Measurements from ENCODE around the gene APOBR.
"Not testable (repeated sequence)": the region's sequence is repeated elsewhere in the genome, so short reads cannot be mapped to it uniquely, and the experiment has no call there.

Gene APOBR, protein sequence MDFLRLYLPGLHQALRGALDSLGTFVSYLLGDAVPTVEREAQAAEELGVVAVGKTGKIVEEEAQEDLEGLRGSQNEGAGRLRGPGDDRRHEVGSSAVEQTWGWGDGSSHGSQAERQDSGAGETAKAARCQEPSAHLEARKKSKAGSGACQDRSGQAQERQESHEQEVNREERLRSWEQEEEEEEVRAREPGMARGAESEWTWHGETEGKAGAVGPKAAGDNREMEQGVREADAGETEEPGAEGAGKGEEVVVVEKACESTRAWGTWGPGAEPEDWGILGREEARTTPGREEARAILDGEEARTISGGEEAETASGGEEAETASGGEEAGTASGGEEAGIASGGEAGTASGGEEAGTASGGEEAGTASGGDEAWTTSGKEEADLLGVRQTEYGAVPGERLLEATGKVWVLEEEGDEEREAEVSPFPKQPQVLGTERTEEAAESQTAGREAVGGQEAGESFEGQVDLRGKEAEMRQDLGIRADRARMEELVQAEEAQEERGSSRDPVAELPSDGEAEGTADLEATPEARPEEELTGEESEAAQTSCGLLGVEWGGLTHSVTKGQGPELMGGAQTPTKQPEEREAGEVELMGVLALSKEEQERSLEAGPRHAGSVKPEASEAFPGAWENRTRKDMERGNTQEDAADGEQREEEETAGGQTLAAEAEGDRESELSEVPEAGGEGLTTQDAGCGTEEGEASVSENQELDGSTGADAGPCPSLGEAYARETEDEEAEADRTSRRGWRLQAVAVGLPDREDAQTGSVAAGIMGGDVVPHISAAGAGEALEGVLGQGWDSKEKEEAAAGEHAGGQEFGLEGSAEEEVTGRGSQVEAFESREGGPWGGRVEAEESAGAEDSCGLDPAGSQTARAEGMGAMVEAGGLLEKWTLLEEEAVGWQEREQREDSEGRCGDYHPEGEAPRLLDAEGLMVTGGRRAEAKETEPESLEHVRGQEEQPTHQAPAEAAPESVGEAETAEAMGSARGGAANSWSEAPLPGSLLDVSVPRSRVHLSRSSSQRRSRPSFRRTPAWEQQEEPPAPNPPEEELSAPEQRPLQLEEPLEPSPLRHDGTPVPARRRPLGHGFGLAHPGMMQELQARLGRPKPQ

DNA sequence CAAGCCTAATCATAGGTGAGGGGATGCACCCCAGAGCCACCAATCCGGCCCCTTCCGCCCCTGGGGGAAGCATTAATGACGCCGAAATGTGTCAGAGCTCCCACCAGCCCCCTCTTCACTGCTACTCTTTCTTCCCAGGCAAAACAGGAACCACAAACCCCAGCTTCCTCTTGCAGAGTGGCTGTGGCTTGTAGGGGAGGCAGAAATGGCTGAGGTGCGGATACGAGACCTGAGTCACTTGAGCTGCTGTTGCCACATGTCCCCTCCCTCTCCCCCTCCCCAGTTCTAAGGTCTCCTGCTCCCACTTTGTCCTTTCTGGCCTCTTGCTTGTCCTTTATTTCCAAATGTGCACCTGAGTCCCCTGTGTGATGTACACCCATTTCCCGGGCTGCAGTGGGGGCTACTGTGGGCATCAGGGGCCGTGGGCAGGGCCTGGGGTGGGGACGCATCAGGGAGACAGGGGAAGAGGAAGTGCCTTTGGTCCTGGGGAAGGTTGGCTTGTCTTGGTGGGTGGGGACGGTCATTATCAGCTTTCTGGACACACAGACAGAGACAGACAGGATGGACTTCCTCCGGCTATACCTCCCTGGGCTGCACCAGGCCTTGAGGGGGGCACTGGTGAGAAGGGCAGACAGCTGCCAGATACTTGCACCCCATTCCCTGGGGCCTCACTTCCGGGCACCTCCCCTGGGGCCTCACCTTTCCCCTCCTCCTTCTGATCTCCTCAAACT, at the start of gene APOBR:
Gene APOBR (plus strand): TSS at position 523 of the 731 bp plus-strand sequence. CDS start 39 bp downstream, at position 562.
- ChIA-PET POLR2A (no interaction called here), CTCF (no interaction called here)
- no peak for DNase-seq (ENCODE audit: low read depth, low spot score)
- TF ChIP-seq, protein P1, sequence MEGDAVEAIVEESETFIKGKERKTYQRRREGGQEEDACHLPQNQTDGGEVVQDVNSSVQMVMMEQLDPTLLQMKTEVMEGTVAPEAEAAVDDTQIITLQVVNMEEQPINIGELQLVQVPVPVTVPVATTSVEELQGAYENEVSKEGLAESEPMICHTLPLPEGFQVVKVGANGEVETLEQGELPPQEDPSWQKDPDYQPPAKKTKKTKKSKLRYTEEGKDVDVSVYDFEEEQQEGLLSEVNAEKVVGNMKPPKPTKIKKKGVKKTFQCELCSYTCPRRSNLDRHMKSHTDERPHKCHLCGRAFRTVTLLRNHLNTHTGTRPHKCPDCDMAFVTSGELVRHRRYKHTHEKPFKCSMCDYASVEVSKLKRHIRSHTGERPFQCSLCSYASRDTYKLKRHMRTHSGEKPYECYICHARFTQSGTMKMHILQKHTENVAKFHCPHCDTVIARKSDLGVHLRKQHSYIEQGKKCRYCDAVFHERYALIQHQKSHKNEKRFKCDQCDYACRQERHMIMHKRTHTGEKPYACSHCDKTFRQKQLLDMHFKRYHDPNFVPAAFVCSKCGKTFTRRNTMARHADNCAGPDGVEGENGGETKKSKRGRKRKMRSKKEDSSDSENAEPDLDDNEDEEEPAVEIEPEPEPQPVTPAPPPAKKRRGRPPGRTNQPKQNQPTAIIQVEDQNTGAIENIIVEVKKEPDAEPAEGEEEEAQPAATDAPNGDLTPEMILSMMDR (IDR thresholded peaks at IDR 0.05; ENCODE audit: insufficient read depth, low read length, missing control alignments) = no peak
- H3K4me3 ChIP-seq (ENCODE audit: low read depth, low read length) = no peak within 1 kb of the TSS

DNA sequence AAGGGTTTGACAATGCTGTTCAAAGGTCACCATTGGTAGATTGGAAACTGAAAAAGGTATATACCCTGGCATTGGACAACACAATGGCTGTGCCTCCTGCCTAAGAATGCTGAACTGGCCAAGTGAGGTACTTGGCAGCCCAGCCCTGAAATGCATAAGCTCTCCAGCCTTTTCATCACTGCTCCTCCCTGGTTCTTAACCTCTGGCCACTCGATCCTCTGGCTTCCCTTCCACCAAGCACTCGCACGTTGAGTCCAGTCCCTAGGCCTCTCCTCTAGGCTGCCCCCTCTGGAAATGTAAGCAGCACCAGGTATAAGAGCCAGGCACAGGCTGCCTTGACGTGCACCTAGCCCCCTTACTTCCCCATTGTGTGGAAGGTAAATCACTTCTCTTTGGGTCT, 48.1 kb upstream of the APOBR start:
- DNase-seq (ENCODE audit: low read depth, low spot score); CTCF ChIA-PET: not testable (repeated sequence)

DNA sequence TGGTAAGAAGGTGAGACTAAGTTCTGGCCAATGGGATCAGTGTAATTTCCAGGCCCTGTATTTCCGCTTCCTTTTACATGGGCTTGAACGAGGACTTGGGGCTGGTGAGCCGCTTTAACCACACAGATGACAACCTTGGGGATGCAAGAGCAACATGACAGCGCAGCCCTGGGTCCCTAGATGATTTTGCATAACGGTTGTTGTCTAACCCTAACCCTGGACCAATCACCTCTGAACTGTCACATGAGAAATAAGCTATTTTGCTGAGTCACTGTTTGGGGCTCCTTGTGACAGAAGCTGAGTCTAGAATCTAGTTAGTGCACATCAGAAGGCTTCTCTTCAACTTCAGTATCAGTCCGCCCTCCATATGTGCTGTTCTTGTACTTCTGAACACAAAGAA, 47.4 kb upstream of the APOBR start:
- H3K4me3 ChIP-seq (ENCODE audit: low read depth, low read length); POLR2A ChIA-PET; DNase-seq (ENCODE audit: low read depth, low spot score); CTCF ChIA-PET: not testable (repeated sequence)

More for the DNA sequence above, 48.1 kb upstream of the APOBR start:
- H3K4me3 ChIP-seq (ENCODE audit: low read depth, low read length); POLR2A ChIA-PET: not testable (repeated sequence)

DNA sequence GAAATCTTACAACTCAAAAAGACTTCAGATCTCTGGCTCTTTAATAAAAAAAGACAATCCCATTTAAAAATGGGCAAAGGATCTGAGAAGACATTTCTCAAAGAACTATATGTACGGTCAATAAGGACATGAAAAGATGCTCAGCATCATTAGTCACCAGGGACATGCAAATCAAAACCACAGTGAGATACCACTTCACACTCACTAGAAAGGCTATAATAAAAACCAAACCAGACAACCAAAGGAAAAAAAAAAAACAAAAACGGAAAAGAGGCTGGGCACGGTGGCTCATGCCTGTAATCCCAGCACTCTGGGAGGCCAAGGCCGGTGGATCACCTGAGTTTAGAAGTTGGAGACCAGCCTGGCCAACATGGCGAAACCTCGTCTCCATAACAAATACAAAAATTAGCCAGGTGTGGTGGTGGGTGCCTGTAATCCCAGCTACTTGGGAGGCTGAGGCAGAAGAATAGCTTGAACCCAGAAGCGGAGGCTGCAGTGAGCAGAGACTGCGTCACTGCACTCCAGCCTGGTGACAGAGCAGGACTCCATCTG, 20.7 kb upstream of the APOBR start:
- ChIA-PET POLR2A (no interaction called here), CTCF (no interaction called here)
- no peak for DNase-seq (ENCODE audit: low read depth, low spot score)
- no peak overlapping the region for H3K4me3 ChIP-seq (ENCODE audit: low read depth, low read length)
- TF ChIP-seq, protein P1 (IDR thresholded peaks at IDR 0.05; ENCODE audit: insufficient read depth, low read length, missing control alignments) = no peak

DNA sequence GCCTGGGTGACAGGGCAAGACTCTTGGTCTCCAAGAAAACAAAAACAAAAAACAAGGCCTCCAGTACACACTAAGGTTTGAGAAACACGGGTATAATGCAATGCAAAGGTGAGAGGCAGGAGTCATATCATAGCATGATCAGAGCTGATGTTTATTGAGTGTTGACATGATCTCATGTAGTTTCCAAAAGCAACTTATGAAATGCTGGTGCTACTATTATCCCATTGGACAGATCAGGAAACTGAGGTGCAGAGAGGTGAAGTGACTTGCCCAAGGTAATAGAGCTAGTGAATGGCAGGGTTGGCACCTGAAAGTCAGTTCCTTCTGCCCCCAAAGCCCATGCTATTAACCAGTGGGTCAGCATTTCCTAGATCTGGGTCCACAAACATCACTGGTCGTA, 19.2 kb upstream of the APOBR start:
- ChIA-PET CTCF (no interaction called here), POLR2A (no interaction called here)
- no peak overlapping the region for H3K4me3 ChIP-seq (ENCODE audit: low read depth, low read length)
- TF ChIP-seq, protein P1 (IDR thresholded peaks at IDR 0.05; ENCODE audit: insufficient read depth, low read length, missing control alignments) = no peak
- DNase-seq (ENCODE audit: low read depth, low spot score) = no peak

DNA sequence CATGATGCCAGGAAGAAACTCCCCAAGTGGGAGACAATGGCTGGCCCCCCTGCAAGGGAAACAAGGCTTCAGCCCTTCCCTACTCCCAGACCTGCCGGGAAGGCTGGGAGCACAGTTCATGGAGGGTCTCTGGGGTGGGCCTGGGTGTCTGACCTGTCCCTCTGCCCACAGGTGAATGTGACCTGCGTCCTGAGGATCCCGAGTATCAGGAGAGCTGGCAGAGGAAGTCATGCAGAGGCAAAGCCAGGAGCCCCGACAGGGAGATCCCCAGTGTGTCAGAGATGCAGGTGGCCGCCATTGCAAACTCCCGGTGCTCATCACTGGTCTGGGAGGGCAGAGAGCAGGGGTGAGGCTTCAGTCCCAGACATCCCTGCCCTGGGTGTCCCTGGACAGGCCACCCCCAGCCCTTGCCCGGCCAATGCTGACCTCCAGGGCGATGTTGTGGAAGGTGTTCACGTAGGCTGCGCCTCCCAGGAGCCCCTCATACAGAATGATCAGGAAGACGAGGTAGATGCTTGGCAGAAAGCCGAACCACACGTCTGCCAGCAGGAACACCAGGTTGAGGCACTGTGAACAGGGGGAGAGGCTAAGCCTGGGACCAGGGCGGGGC, 17.0 kb upstream of the APOBR start:
- POLR2A ChIA-PET = no interaction called here
- no peak for DNase-seq (ENCODE audit: low read depth, low spot score)
- TF ChIP-seq, protein P1 (IDR thresholded peaks at IDR 0.05; ENCODE audit: insufficient read depth, low read length, missing control alignments) = no peak
- H3K4me3 ChIP-seq (ENCODE audit: low read depth, low read length) = no peak overlapping the region
- CTCF ChIA-PET = no interaction called here

Measured in AG04449 (cell line).